HG03159 (cell line): Measurements from ENCODE around the gene DPP6.
"Not testable (repeated sequence)": the region's sequence is repeated elsewhere in the genome, so short reads cannot be mapped to it uniquely, and the experiment has no call there.

ENCODE experiments used
- ATAC-seq: cut with Tn5 transposase; IDR thresholded peaks from one replicate; pipeline ENCODE4 v1.9.1; 2021; ENCODE audit warnings: mild to moderate bottlenecking, moderate library complexity; ENCODE audit not compliant: unreplicated experiment

Gene DPP6

GRCh38 chr7:154072395-154073181, 20.4 kb downstream of the DPP6 start:
- ATAC-seq, result not testable (repeated sequence)

GRCh38 chr7:154078523-154078922, 26.3 kb downstream of the DPP6 start:
- not testable (repeated sequence) for ATAC-seq

- not testable (repeated sequence) for ATAC-seq
Measured at GRCh38 chr7:154080249-154080648, 28.1 kb downstream of the DPP6 start.

- ATAC-seq, result not testable (repeated sequence)
Measured at GRCh38 chr7:154087037-154087725, 35.0 kb downstream of the DPP6 start.

GRCh38 chr7:154092093-154092492, 39.9 kb downstream of the DPP6 start:
- not testable (repeated sequence) for ATAC-seq

GRCh38 chr7:154095201-154095600, 43.0 kb downstream of the DPP6 start:
- ATAC-seq, result not testable (repeated sequence)

GRCh38 chr7:154105063-154105462, 52.9 kb downstream of the DPP6 start:
- not testable (repeated sequence) for ATAC-seq

- ATAC-seq, result not testable (repeated sequence)
Measured at GRCh38 chr7:154109615-154110014, 57.4 kb downstream of the DPP6 start.

GRCh38 chr7:154113732-154114351, 61.6 kb downstream of the DPP6 start:
- not testable (repeated sequence) for ATAC-seq

GRCh38 chr7:154117411-154118390, 65.5 kb downstream of the DPP6 start:
- ATAC-seq, result not testable (repeated sequence)

GRCh38 chr7:154120825-154121224, 68.6 kb downstream of the DPP6 start:
- not testable (repeated sequence) for ATAC-seq

GRCh38 chr7:154122720-154123119, 70.5 kb downstream of the DPP6 start:
- not testable (repeated sequence) for ATAC-seq

GRCh38 chr7:154123397-154123796, 71.2 kb downstream of the DPP6 start:
- ATAC-seq, result not testable (repeated sequence)

GRCh38 chr7:154129142-154129541, 76.9 kb downstream of the DPP6 start:
- not testable (repeated sequence) for ATAC-seq

GRCh38 chr7:154132617-154133016, 80.4 kb downstream of the DPP6 start:
- not testable (repeated sequence) for ATAC-seq

GRCh38 chr7:154133703-154134277, 81.6 kb downstream of the DPP6 start:
- not testable (repeated sequence) for ATAC-seq

GRCh38 chr7:154134698-154135097, 82.5 kb downstream of the DPP6 start:
- not testable (repeated sequence) for ATAC-seq

GRCh38 chr7:154135646-154136045, 83.4 kb downstream of the DPP6 start:
- not testable (repeated sequence) for ATAC-seq

GRCh38 chr7:154145922-154146706, 93.9 kb downstream of the DPP6 start:
- not testable (repeated sequence) for ATAC-seq
